HepG2 (cell line): ENCODE results near the gene PANK2. TPM values are rescaled to one million over a fixed set of nuclear protein-coding genes. Genes with fewer than 3 reads are reported as not detected.

Source experiments
- CAMTA2 ChIP-seq: sonication (generic); formaldehyde crosslinking; IDR thresholded peaks from 2 replicates; pipeline ENCODE4 v1.4.0; 2020; ENCODE audit warnings: mild to moderate bottlenecking, missing genetic modification reagents, borderline replicate concordance
- CBX5 ChIP-seq: sonication (generic); formaldehyde crosslinking; IDR thresholded peaks from 2 replicates; pipeline ENCODE4 v1.4.0; 2020; ENCODE audit warnings: missing genetic modification reagents, borderline replicate concordance
- HDAC2 ChIP-seq: sonication (generic); formaldehyde crosslinking; IDR thresholded peaks from 2 replicates; pipeline ENCODE4 v1.4.0; 2020; ENCODE audit warnings: missing genetic modification reagents
- JUN ChIP-seq: sonication (generic); formaldehyde crosslinking; IDR thresholded peaks from 2 replicates; pipeline ENCODE4 v1.4.0; 2020; ENCODE audit warnings: mild to moderate bottlenecking, missing genetic modification reagents
- JUND ChIP-seq: sonication (generic); formaldehyde crosslinking; IDR thresholded peaks from 2 replicates; pipeline ENCODE4 v1.8.0; 2022; ENCODE audit warnings: mild to moderate bottlenecking, missing genetic modification reagents
- KDM2A ChIP-seq: sonication (generic); formaldehyde crosslinking; IDR thresholded peaks from 2 replicates; pipeline ENCODE4 v1.4.0; 2020; ENCODE audit warnings: low read depth, missing genetic modification reagents, borderline replicate concordance
- NFE2L2 ChIP-seq: fragments of 150-350 bp; IDR thresholded peaks from 2 replicates; pipeline ENCODE4 v1.6.1; 2014; ENCODE audit warnings: low read length
- NR2C2 ChIP-seq: sonication (generic); formaldehyde crosslinking; IDR thresholded peaks from 2 replicates; pipeline ENCODE4 v1.4.0; 2020; ENCODE audit warnings: missing genetic modification reagents, mild to moderate bottlenecking, moderate library complexity, borderline replicate concordance
- NR2F1 ChIP-seq, 2 experiments: fragments of 450-650 bp in 1 of 2; formaldehyde crosslinking in 1 of 2; IDR thresholded peaks; 2 replicates each; pipeline versions ENCODE4 v1.5.0 to v1.6.1; 2016 to 2020; ENCODE audit warnings: mild to moderate bottlenecking in 1 of 2, missing compliant biosample characterization in 1 of 2, missing genetic modification reagents in 1 of 2, moderate library complexity in 1 of 2
- PRDM4 ChIP-seq: sonication (generic); formaldehyde crosslinking; IDR thresholded peaks from 2 replicates; pipeline ENCODE4 v1.9.0; 2021; ENCODE audit warnings: missing genetic modification reagents, borderline replicate concordance
- RXRB ChIP-seq: IDR thresholded peaks from 2 replicates; pipeline ENCODE4 v1.6.1; 2016; ENCODE audit warnings: borderline replicate concordance, missing genetic modification reagents, missing compliant biosample characterization
- SATB2 ChIP-seq: sonication (generic); formaldehyde crosslinking; IDR thresholded peaks from 2 replicates; pipeline ENCODE4 v1.5.0; 2020; ENCODE audit warnings: missing genetic modification reagents
- TARDBP ChIP-seq: sonication (generic); formaldehyde crosslinking; IDR thresholded peaks from 2 replicates; pipeline ENCODE4 v1.8.0; 2022; ENCODE audit warnings: mild to moderate bottlenecking, missing genetic modification reagents
- ZBTB7B ChIP-seq: sonication (generic); formaldehyde crosslinking; IDR thresholded peaks from 2 replicates; pipeline ENCODE4 v1.4.0; 2020; ENCODE audit warnings: missing genetic modification reagents
- ZNF850 ChIP-seq: sonication (generic); formaldehyde crosslinking; conservative IDR thresholded peaks from 2 replicates; pipeline ENCODE4 v1.9.0; 2021; ENCODE audit warnings: mild to moderate bottlenecking, missing genetic modification reagents
- polyA plus RNA-seq, 8 experiments: library from polyadenylated mRNA; depleted of rRNA in 3 of 8; stranded (reverse) in 7 of 8; unstranded in 1 of 8; fragments of >200 nt; fragmentation: Illumina TruSeq in 4 of 8; extraction: Trizol in 4 of 8; gene quantifications; 2 replicates each; pipeline versions ENCODE4 v1.2.1 to v1.2.3, GENCODE V29; 2011 to 2016; ENCODE audit warnings: low read depth in 4 of 8, missing spikeins in 1 of 8, mixed read lengths in 1 of 8; ENCODE audit not compliant: insufficient read depth in 1 of 8
- total RNA-seq, 5 experiments: library from RNA; depleted of rRNA; stranded (reverse); fragments of >200 nt; fragmentation: Illumina TruSeq; extraction: Trizol; gene quantifications; 2 replicates each; pipeline ENCODE4 v1.2.3, GENCODE V29; 2016; ENCODE audit warnings: low read depth in 1 of 5
- TF ChIP-seq, protein P1 (sequence below): sonication (generic); formaldehyde crosslinking; IDR thresholded peaks from 2 replicates; pipeline ENCODE4 v1.5.1; 2020; ENCODE audit warnings: mild to moderate bottlenecking, missing genetic modification reagents, moderate library complexity
- TF ChIP-seq, protein P2 (sequence below): sonication (generic); formaldehyde crosslinking; IDR thresholded peaks from 2 replicates; pipeline ENCODE4 v1.4.0; 2020; ENCODE audit warnings: missing genetic modification reagents
- TF ChIP-seq, protein P3 (sequence below): IDR thresholded peaks from 2 replicates; pipeline ENCODE4 v1.6.1; 2016; ENCODE audit warnings: low read depth
- TF ChIP-seq, protein P4 (sequence below): sonication (generic); formaldehyde crosslinking; IDR thresholded peaks from 2 replicates; pipeline ENCODE4 v1.5.0; 2020; ENCODE audit warnings: missing genetic modification reagents

The PANK2 gene
- total and polyA plus RNA-seq, 2 of the 13 experiments (the other 11 are each of a cell fraction or from before 2014, with no cell fraction given): 39.2 to 123 TPM

GRCh38 chr20:3843490-3843889 is 45.7 kb upstream of the PANK2 start (continued):
- TF ChIP-seq, protein P1, sequence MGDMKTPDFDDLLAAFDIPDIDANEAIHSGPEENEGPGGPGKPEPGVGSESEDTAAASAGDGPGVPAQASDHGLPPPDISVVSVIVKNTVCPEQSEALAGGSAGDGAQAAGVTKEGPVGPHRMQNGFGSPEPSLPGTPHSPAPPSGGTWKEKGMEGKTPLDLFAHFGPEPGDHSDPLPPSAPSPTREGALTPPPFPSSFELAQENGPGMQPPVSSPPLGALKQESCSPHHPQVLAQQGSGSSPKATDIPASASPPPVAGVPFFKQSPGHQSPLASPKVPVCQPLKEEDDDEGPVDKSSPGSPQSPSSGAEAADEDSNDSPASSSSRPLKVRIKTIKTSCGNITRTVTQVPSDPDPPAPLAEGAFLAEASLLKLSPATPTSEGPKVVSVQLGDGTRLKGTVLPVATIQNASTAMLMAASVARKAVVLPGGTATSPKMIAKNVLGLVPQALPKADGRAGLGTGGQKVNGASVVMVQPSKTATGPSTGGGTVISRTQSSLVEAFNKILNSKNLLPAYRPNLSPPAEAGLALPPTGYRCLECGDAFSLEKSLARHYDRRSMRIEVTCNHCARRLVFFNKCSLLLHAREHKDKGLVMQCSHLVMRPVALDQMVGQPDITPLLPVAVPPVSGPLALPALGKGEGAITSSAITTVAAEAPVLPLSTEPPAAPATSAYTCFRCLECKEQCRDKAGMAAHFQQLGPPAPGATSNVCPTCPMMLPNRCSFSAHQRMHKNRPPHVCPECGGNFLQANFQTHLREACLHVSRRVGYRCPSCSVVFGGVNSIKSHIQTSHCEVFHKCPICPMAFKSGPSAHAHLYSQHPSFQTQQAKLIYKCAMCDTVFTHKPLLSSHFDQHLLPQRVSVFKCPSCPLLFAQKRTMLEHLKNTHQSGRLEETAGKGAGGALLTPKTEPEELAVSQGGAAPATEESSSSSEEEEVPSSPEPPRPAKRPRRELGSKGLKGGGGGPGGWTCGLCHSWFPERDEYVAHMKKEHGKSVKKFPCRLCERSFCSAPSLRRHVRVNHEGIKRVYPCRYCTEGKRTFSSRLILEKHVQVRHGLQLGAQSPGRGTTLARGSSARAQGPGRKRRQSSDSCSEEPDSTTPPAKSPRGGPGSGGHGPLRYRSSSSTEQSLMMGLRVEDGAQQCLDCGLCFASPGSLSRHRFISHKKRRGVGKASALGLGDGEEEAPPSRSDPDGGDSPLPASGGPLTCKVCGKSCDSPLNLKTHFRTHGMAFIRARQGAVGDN (CRISPR knock-in tag): peak; percentile 61
- TF ChIP-seq JUND (CRISPR knock-in tag) (peak; percentile 82), NR2F1 (CRISPR knock-in tag; IDR thresholded peaks at IDR 0.05) (peak; percentile 81 to 89), TARDBP (CRISPR knock-in tag) (no peak), RXRB (CRISPR knock-in tag) (peak; percentile 57), ZBTB7B (peak; percentile 54; the same call in 1 of the 2 replicates), CBX5 (CRISPR knock-in tag) (peak; percentile 47; the same call in 1 of the 2 replicates), PRDM4 (CRISPR knock-in tag) (no peak), SATB2 (CRISPR knock-in tag) (no peak), KDM2A (CRISPR knock-in tag) (peak; percentile 33; the same call in 1 of the 2 replicates), NFE2L2 (peak; percentile 93), JUN (CRISPR knock-in tag) (no peak), CAMTA2 (CRISPR knock-in tag) (no peak), HDAC2 (CRISPR knock-in tag) (0 out of 2 replicates have a peak, but pooled peaks have one; percentile 19), NR2C2 (CRISPR knock-in tag) (no peak; the same call in 1 of the 2 replicates), ZNF850 (CRISPR knock-in tag) (no peak)
- TF ChIP-seq, protein P2, sequence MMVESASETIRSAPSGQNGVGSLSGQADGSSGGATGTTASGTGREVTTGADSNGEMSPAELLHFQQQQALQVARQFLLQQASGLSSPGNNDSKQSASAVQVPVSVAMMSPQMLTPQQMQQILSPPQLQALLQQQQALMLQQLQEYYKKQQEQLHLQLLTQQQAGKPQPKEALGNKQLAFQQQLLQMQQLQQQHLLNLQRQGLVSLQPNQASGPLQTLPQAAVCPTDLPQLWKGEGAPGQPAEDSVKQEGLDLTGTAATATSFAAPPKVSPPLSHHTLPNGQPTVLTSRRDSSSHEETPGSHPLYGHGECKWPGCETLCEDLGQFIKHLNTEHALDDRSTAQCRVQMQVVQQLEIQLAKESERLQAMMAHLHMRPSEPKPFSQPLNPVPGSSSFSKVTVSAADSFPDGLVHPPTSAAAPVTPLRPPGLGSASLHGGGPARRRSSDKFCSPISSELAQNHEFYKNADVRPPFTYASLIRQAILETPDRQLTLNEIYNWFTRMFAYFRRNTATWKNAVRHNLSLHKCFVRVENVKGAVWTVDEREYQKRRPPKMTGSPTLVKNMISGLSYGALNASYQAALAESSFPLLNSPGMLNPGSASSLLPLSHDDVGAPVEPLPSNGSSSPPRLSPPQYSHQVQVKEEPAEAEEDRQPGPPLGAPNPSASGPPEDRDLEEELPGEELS: 0 out of 2 replicates have a peak, but pooled peaks have one; percentile 7
- TF ChIP-seq, protein P3, sequence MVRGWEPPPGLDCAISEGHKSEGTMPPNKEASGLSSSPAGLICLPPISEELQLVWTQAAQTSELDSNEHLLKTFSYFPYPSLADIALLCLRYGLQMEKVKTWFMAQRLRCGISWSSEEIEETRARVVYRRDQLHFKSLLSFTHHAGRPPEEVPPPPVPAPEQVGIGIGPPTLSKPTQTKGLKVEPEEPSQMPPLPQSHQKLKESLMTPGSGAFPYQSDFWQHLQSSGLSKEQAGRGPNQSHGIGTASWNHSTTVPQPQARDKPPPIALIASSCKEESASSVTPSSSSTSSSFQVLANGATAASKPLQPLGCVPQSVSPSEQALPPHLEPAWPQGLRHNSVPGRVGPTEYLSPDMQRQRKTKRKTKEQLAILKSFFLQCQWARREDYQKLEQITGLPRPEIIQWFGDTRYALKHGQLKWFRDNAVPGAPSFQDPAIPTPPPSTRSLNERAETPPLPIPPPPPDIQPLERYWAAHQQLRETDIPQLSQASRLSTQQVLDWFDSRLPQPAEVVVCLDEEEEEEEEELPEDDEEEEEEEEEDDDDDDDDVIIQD: peak; percentile 43; the same call in 1 of the 2 replicates
- TF ChIP-seq, protein P4, sequence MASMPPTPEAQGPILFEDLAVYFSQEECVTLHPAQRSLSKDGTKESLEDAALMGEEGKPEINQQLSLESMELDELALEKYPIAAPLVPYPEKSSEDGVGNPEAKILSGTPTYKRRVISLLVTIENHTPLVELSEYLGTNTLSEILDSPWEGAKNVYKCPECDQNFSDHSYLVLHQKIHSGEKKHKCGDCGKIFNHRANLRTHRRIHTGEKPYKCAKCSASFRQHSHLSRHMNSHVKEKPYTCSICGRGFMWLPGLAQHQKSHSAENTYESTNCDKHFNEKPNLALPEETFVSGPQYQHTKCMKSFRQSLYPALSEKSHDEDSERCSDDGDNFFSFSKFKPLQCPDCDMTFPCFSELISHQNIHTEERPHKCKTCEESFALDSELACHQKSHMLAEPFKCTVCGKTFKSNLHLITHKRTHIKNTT: no peak
